PC-3 (cell line): Measurements from ENCODE around the gene GZMH. TPM values are rescaled to one million over a fixed set of nuclear protein-coding genes. Genes with fewer than 3 reads are reported as not detected.

Experiments
- ATAC-seq: fragments of 200-7000 bp; cut with Tn5 transposase; 2 replicates; pipeline ENCODE4 v1.9.1; 2020; ENCODE audit warnings: mild to moderate bottlenecking, moderate library complexity
- BruUV-seq: library from RNA; stranded (reverse); fragments of 400-500 nt; replicated peaks from 2 replicates; lab custom pipeline; 2021; lab: Mats Ljungman, UMichigan
- CTCF ChIA-PET: fragments of 300-600 bp; sonication (Branson Sonifier 250); formaldehyde crosslinking; loops from one replicate; lab custom pipeline; 2022; ENCODE audit warnings: antibody characterized with exemption; lab: Charles Lee
- POLR2A ChIA-PET: fragments of 300-600 bp; sonication (Branson Sonifier 250); formaldehyde crosslinking; loops from one replicate; lab custom pipeline; 2022; ENCODE audit warnings: antibody characterized with exemption; ENCODE audit not compliant: unreplicated experiment; lab: Charles Lee
- DNase-seq: peaks from one replicate; pipeline ENCODE4 v3.0.0-alpha.2; 2015
- H2AFZ ChIP-seq: fragments of 300-600 bp; sonication (generic); 2 replicates; pipeline ENCODE4 v1.6.0; 2016; ENCODE audit warnings: antibody characterized with exemption, low read length
- H3F3A ChIP-seq: fragments of 300-600 bp; sonication (generic); one replicate; pipeline ENCODE4 v1.6.0; 2017; ENCODE audit warnings: antibody characterized with exemption, low read length, control low read depth, mild to moderate bottlenecking; ENCODE audit not compliant: unreplicated experiment
- H3K27ac ChIP-seq: fragments of 300-600 bp; sonication (generic); 2 replicates; pipeline ENCODE4 v1.5.1; 2016; ENCODE audit warnings: mild to moderate bottlenecking, low read length
- H3K27me3 ChIP-seq: fragments of 300-600 bp; sonication (generic); 2 replicates; pipeline ENCODE4 v1.6.1; 2016; ENCODE audit warnings: low read length, mixed read lengths
- H3K36me3 ChIP-seq: fragments of 300-600 bp; sonication (generic); 2 replicates; pipeline ENCODE4 v1.6.1; 2016; ENCODE audit warnings: low read depth, mixed run types, low read length, mixed read lengths
- H3K4me1 ChIP-seq: fragments of 300-600 bp; sonication (generic); 2 replicates; pipeline ENCODE4 v1.5.1; 2016; ENCODE audit warnings: low read length; ENCODE audit not compliant: insufficient read depth
- H3K4me2 ChIP-seq: fragments of 300-600 bp; sonication (generic); 2 replicates; pipeline ENCODE4 v1.6.0; 2016; ENCODE audit warnings: low read length
- H3K4me3 ChIP-seq: fragments of 300-600 bp; sonication (generic); 2 replicates; pipeline ENCODE4 v1.5.1; 2016; ENCODE audit warnings: mild to moderate bottlenecking, low read length, mixed read lengths
- H3K79me2 ChIP-seq: fragments of 300-600 bp; sonication (generic); 2 replicates; pipeline ENCODE4 v1.6.1; 2017; ENCODE audit warnings: low read length, mixed read lengths
- H3K9ac ChIP-seq: fragments of 300-600 bp; sonication (generic); 2 replicates; pipeline ENCODE4 v1.6.0; 2016; ENCODE audit warnings: mild to moderate bottlenecking, low read length
- H3K9me2 ChIP-seq: fragments of 300-600 bp; sonication (generic); replicated peaks from 2 replicates; pipeline ENCODE4 v1.6.1; 2016; ENCODE audit warnings: mixed run types, low read length, mixed read lengths
- H3K9me3 ChIP-seq: fragments of 300-600 bp; sonication (generic); 2 replicates; pipeline ENCODE4 v1.6.1; 2016; ENCODE audit warnings: low read length, mixed read lengths
- H4K20me1 ChIP-seq: fragments of 300-600 bp; sonication (generic); 2 replicates; pipeline ENCODE4 v1.6.1; 2016; ENCODE audit warnings: low read length, mixed read lengths
- EZH2 ChIP-seq: fragments of 300-600 bp; sonication (generic); IDR thresholded peaks from one replicate; pipeline ENCODE4 v1.6.1; 2017; ENCODE audit warnings: antibody characterized with exemption, mild to moderate bottlenecking, low read length; ENCODE audit not compliant: unreplicated experiment
- EZH2phosphoT487 ChIP-seq: fragments of 300-600 bp; sonication (generic); IDR thresholded peaks from 2 replicates; pipeline ENCODE4 v1.6.1; 2018; ENCODE audit warnings: mild to moderate bottlenecking, antibody characterized with exemption, low read length, borderline replicate concordance
- intact Hi-C: fragments of 100-400 bp; cut with micrococcal nuclease; formaldehyde crosslinking; loops from 2 replicates; pipeline ENCODE4 v1.9.0; 2023
- total RNA-seq: library from RNA; depleted of rRNA; stranded (reverse); fragments of >200 nt; gene quantifications from 2 replicates; pipeline ENCODE4 v1.2.3, GENCODE V29; 2014
- TF ChIP-seq, protein P1 (sequence below): fragments of 300-600 bp; sonication (generic); conservative IDR thresholded peaks from 2 replicates; pipeline ENCODE4 v1.5.1; 2017; ENCODE audit warnings: antibody characterized with exemption, low read depth, mild to moderate bottlenecking, low read length

The GZMH gene
- total RNA-seq, 1 experiment from 2014 or later = not detected

DNA sequence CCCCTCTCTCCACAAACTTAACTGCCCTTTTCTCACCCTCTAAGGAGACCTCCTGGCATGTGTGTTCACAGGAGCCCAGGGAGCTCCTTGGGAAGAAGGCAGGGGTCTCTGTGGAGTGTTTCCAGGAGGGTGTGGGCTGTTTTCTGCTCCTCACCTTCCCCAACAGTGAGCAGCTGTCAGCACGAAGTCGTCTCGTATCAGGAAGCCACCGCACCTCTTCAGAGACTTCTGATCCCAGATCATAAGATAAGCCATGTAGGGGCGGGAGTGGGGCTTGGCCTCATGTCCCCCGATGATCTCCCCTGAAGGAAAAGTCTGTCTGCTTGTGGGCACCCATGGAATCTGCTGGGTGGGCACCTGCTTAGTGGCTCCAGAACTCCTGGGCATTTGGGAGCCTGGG is 23.3 kb upstream of the GZMH start:
- Histone ChIP-seq H3K9me3 (no peaks in the 10 kb centered on the region), H3K36me3 (no peaks in the 10 kb centered on the region), H3K4me2 (no peak overlapping the region), H3K27me3 (peaks cover 4% of the 10 kb centered on the region; the same call in 1 of the 2 replicates), H3K27ac (no peak overlapping the region), H3K9me2 (no peaks in the 10 kb centered on the region), H3K9ac (no peak overlapping the region), H3K4me3 (no peak overlapping the region), H3F3A (no peaks in the 10 kb centered on the region), H4K20me1 (no peaks in the 10 kb centered on the region), H3K79me2 (no peaks in the 10 kb centered on the region), H2AFZ (no peak overlapping the region), H3K4me1 (0 out of 2 replicates have a peak, but pooled peaks cover 6% of the 10 kb centered on the region)
- no peak for ATAC-seq
- TF ChIP-seq EZH2phosphoT487 = no peak
- TF ChIP-seq, protein P1, sequence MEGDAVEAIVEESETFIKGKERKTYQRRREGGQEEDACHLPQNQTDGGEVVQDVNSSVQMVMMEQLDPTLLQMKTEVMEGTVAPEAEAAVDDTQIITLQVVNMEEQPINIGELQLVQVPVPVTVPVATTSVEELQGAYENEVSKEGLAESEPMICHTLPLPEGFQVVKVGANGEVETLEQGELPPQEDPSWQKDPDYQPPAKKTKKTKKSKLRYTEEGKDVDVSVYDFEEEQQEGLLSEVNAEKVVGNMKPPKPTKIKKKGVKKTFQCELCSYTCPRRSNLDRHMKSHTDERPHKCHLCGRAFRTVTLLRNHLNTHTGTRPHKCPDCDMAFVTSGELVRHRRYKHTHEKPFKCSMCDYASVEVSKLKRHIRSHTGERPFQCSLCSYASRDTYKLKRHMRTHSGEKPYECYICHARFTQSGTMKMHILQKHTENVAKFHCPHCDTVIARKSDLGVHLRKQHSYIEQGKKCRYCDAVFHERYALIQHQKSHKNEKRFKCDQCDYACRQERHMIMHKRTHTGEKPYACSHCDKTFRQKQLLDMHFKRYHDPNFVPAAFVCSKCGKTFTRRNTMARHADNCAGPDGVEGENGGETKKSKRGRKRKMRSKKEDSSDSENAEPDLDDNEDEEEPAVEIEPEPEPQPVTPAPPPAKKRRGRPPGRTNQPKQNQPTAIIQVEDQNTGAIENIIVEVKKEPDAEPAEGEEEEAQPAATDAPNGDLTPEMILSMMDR = no peak
- TF ChIP-seq EZH2 = no peak
- ChIA-PET CTCF (no interaction called here), POLR2A (no interaction called here)
- intact Hi-C loops = no loop called here
- DNase-seq = no peak
- no TSS peak for BruUV-seq

DNA sequence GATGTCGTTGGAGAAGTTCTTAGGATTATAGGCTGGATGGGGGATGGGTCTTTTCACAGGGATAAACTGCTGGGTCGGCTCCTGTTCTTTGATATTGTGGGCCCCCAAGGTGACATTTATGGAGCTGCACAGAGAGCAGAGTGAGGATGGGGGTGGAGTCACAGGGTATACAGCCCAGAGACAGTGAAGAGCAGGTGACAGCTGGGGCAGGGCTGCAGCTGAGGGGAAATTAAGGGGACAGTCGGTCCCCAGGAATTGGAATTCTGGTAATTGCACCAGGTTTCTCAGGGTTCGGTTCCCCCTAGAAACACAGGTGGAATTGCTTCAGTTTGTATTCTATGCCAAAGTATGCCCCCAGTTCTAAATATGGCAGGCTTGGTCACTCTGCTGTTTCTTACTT is 22.9 kb upstream of the GZMH start:
- Histone ChIP-seq H3K27ac (no peak overlapping the region), H4K20me1 (no peaks in the 10 kb centered on the region), H3K36me3 (no peaks in the 10 kb centered on the region), H3K4me2 (no peak overlapping the region), H3K4me1 (0 out of 2 replicates have a peak, but pooled peaks cover 6% of the 10 kb centered on the region), H2AFZ (no peak overlapping the region), H3K4me3 (no peak overlapping the region), H3K27me3 (peaks cover 8% of the 10 kb centered on the region; the same call in 1 of the 2 replicates), H3K9me2 (no peaks in the 10 kb centered on the region), H3K79me2 (no peaks in the 10 kb centered on the region), H3K9ac (no peak overlapping the region), H3F3A (no peaks in the 10 kb centered on the region), H3K9me3 (no peaks in the 10 kb centered on the region)
- ChIA-PET POLR2A (no interaction called here), CTCF (no interaction called here)
- BruUV-seq = no TSS peak
- intact Hi-C loops = no loop called here
- DNase-seq (no peak), ATAC-seq (no peak)
- TF ChIP-seq EZH2 = no peak
- TF ChIP-seq, protein P1 = no peak
- no peak for TF ChIP-seq EZH2phosphoT487

DNA sequence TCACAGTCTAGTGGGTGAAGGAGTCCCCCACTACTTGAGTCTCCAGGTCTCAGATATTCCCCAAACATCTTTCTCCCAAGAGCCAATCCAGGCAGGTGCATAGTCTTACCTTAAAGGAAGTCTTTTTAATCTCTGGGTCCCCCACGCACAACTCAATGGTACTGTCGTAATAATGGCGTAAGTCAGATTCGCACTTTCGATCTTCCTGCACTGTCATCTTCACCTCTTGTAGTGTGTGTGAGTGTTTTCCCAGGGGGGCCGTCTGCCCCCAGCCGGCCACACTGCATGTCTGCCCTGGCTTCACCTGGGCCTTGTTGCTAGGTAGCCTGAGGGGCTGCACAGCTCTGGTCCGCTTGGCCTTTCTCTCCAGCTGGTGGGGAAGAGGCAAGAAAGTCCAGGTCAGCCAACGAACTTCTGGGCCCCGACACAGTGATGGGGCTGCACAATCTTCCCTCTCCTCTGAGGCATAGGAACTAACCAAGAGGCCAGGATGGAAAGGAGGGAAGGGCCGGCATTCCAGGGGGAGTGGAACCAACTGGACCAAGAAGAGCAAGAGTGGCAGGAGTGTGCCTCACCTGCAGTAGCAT is 22.4 kb upstream of the GZMH start:
- ChIA-PET CTCF (no interaction called here), POLR2A (no interaction called here)
- Histone ChIP-seq H3K79me2 (no peaks in the 10 kb centered on the region), H3K4me3 (no peak overlapping the region), H3K4me1 (0 out of 2 replicates have a peak, but pooled peaks cover 6% of the 10 kb centered on the region), H3K36me3 (no peaks in the 10 kb centered on the region), H3K9me2 (no peaks in the 10 kb centered on the region), H3K4me2 (no peak overlapping the region), H3K9ac (no peak overlapping the region), H3K27ac (no peak overlapping the region), H3F3A (no peaks in the 10 kb centered on the region), H3K27me3 (peaks cover 9% of the 10 kb centered on the region; the same call in 1 of the 2 replicates), H4K20me1 (no peaks in the 10 kb centered on the region), H2AFZ (no peak overlapping the region), H3K9me3 (no peaks in the 10 kb centered on the region)
- no TSS peak for BruUV-seq
- DNase-seq = no peak
- intact Hi-C loops = no loop called here
- TF ChIP-seq, protein P1 = no peak
- ATAC-seq = no peak
